GM12875 (cell line): ENCODE data around the gene BMPR1B.

Experiments
- H3K4me3 ChIP-seq: one replicate; pipeline ENCODE4 v1.5.1; 2011; ENCODE audit warnings: low read depth, low read length, control low read depth
- CTCF ChIP-seq: IDR thresholded peaks from 2 replicates; pipeline ENCODE4 v1.5.1; 2011; ENCODE audit warnings: low read depth, mild to moderate bottlenecking, control low read depth, inconsistent platforms, low read length, moderate library complexity, borderline replicate concordance; ENCODE audit not compliant: insufficient read depth

Gene BMPR1B

GRCh38 chr4:94974773-94975172 is 217.0 kb downstream of the BMPR1B start:
- H3K4me3 ChIP-seq = no peak overlapping the region
- TF ChIP-seq CTCF = no peak

GRCh38 chr4:94976371-94977011 is 218.7 kb downstream of the BMPR1B start:
- no peak for TF ChIP-seq CTCF

GRCh38 chr4:94978904-94979303 is 221.1 kb downstream of the BMPR1B start:
- TF ChIP-seq CTCF = no peak
- H3K4me3 ChIP-seq = no peak overlapping the region

More at GRCh38 chr4:94976371-94977011, 218.7 kb downstream of the BMPR1B start:
- H3K4me3 ChIP-seq = no peak overlapping the region

GRCh38 chr4:94979621-94980020 is 221.9 kb downstream of the BMPR1B start:
- TF ChIP-seq CTCF = no peak
- H3K4me3 ChIP-seq = no peak overlapping the region

- no peak for TF ChIP-seq CTCF
- no peak overlapping the region for H3K4me3 ChIP-seq
Observed at GRCh38 chr4:94995684-94996394, 238.1 kb downstream of the BMPR1B start.

GRCh38 chr4:95000076-95000648 is 242.4 kb downstream of the BMPR1B start:
- TF ChIP-seq CTCF = no peak
- no peak overlapping the region for H3K4me3 ChIP-seq
